ENCODE results near the gene ACP6. TPM values are rescaled to one million over a fixed set of nuclear protein-coding genes. Genes with fewer than 3 reads are reported as not detected.

Gene ACP6
- total and polyA plus RNA-seq, 2 of the 13 experiments (the other 11 are each of a cell fraction or from before 2014, with no cell fraction given) = 18.1 to 33.7 TPM

- no peak for TF ChIP-seq ZBTB25 (CRISPR knock-in tag; IDR thresholded peaks at IDR 0.05)
- no peak for TF ChIP-seq ZNF432 (CRISPR knock-in tag; IDR thresholded peaks at IDR 0.05; ENCODE audit: borderline replicate concordance)
These were observed 630 bp downstream of the ACP6 start (continued) for GRCh38 chr1:147669469-147670318.

- BruUV-seq (replicated peaks) = no TSS peak
- 0 out of 2 replicates have a peak, but pooled peaks have one; percentile 20 for TF ChIP-seq TAF1 (CRISPR knock-in tag; IDR thresholded peaks at IDR 0.05)
- no peak for TF ChIP-seq FOXK1 (CRISPR knock-in tag; IDR thresholded peaks at IDR 0.05; ENCODE audit: borderline replicate concordance, low read depth)
- no peaks in the 10 kb centered on the region for H3K9me3 ChIP-seq (ENCODE audit: low read length)
- H3K9ac ChIP-seq (ENCODE audit: insufficient read depth, low read depth, low read length) = no peak overlapping the region
- in situ Hi-C loops (cut with HindIII; ENCODE audit: extremely low pct_ligation_motif_present, low pct_unique_long_range_greater_than_20kb) = no loop called here
- no peak for ATAC-seq
- H3K27ac ChIP-seq (ENCODE audit: extremely low read length, insufficient read depth, low read length) = no peak overlapping the region
- no peak overlapping the region for H2AFZ ChIP-seq (ENCODE audit: low read length)
- H3K27me3 ChIP-seq (ENCODE audit: control insufficient read depth in 1 of 2, insufficient read depth in 2 of 2, low read length in 2 of 2) = no peaks in the 10 kb centered on the region; a peak in 1 of 5 replicates
- no peak overlapping the region for H3K4me3 ChIP-seq (replicated peaks in 1 of 3; ENCODE audit: insufficient read depth in 1 of 3, low read depth in 2 of 3, low read length in 3 of 3)
- H3K79me2 ChIP-seq (ENCODE audit: insufficient read depth, low read length) = peaks cover 24% of the 10 kb centered on the region
- DNase-seq (ENCODE audit: low spot score) = no peak
- no peaks in the 10 kb centered on the region for H3K36me3 ChIP-seq (replicated peaks in 1 of 2; ENCODE audit: control insufficient read depth in 1 of 2, insufficient read depth in 2 of 2, low read length in 2 of 2)
- no peak overlapping the region for H3K4me2 ChIP-seq (ENCODE audit: low read depth, low read length)
- POLR2A ChIA-PET = no interaction called here
- peak; percentile 52 for FAIRE-seq
- CTCF ChIA-PET (ENCODE audit: low intra/inter-chr PET ratio, low total read pairs) = no interaction called here
- peaks cover 37% of the 10 kb centered on the region for H3K4me1 ChIP-seq (ENCODE audit: insufficient read depth, low read length)
- 96% methylated on average over 2 of the region's 2 CpGs for WGBS (ENCODE audit: low lambda C conversion rate)
- H4K20me1 ChIP-seq (ENCODE audit: insufficient read depth, low read length) = no peaks in the 10 kb centered on the region
- intact Hi-C loops (cut with micrococcal nuclease; ENCODE audit: unreplicated experiment) = no loop called here
These were observed 4.8 kb downstream of the ACP6 start for GRCh38 chr1:147665521-147665920.

GRCh38 chr1:147664206-147664605, 6.1 kb downstream of the ACP6 start:
- 92% methylated on average over 4 of the region's 4 CpGs for WGBS (ENCODE audit: low lambda C conversion rate)
- Histone ChIP-seq H4K20me1 (ENCODE audit: insufficient read depth, low read length) (no peaks in the 10 kb centered on the region), H2AFZ (ENCODE audit: low read length) (no peak overlapping the region), H3K27ac (ENCODE audit: extremely low read length, insufficient read depth, low read length) (no peak overlapping the region), H3K4me1 (ENCODE audit: insufficient read depth, low read length) (peaks cover 37% of the 10 kb centered on the region), H3K9me3 (ENCODE audit: low read length) (no peaks in the 10 kb centered on the region), H3K4me2 (ENCODE audit: low read depth, low read length) (no peak overlapping the region), H3K36me3 (replicated peaks in 1 of 2; ENCODE audit: control insufficient read depth in 1 of 2, insufficient read depth in 2 of 2, low read length in 2 of 2) (peaks cover 1 to 8% of the 10 kb centered on the region in 2 experiments; a peak in 4 of 5 replicates), H3K9ac (ENCODE audit: insufficient read depth, low read depth, low read length) (no peak overlapping the region), H3K4me3 (replicated peaks in 1 of 3; ENCODE audit: insufficient read depth in 1 of 3, low read depth in 2 of 3, low read length in 3 of 3) (no peak overlapping the region), H3K27me3 (ENCODE audit: control insufficient read depth in 1 of 2, insufficient read depth in 2 of 2, low read length in 2 of 2) (no peaks in the 10 kb centered on the region; a peak in 1 of 5 replicates), H3K79me2 (ENCODE audit: insufficient read depth, low read length) (peaks cover 19% of the 10 kb centered on the region)
- ChIA-PET POLR2A (no interaction called here), CTCF (ENCODE audit: low intra/inter-chr PET ratio, low total read pairs) (no interaction called here)
- intact Hi-C loops (cut with micrococcal nuclease; ENCODE audit: unreplicated experiment) (no loop called here), in situ Hi-C loops (cut with HindIII; ENCODE audit: extremely low pct_ligation_motif_present, low pct_unique_long_range_greater_than_20kb) (no loop called here)
- BruUV-seq (replicated peaks) = no TSS peak
- no peak for DNase-seq (ENCODE audit: low spot score)
- ATAC-seq = no peak
- no peak for FAIRE-seq
- no peak for TF ChIP-seq ZNF446 (CRISPR knock-in tag; IDR thresholded peaks at IDR 0.05)
- TF ChIP-seq ZBTB7A (CRISPR knock-in tag; IDR thresholded peaks at IDR 0.05) = no peak
- TF ChIP-seq HNRNPH1 (optimal IDR thresholded peaks at IDR 0.05; ENCODE audit: low read depth, low read length) = no peak
- no peak for TF ChIP-seq MTA3 (CRISPR knock-in tag; IDR thresholded peaks at IDR 0.05)
- TF ChIP-seq MED1 (CRISPR knock-in tag; IDR thresholded peaks at IDR 0.05) = no peak
- TF ChIP-seq NAIF1 (CRISPR knock-in tag; IDR thresholded peaks at IDR 0.05; ENCODE audit: borderline replicate concordance) = no peak
- no peak for TF ChIP-seq ATF6 (CRISPR knock-in tag; conservative IDR thresholded peaks at IDR 0.05)
- no peak for TF ChIP-seq HCFC1 (IDR thresholded peaks at IDR 0.05; ENCODE audit: low read depth, low read length)
- TF ChIP-seq REPIN1 (CRISPR knock-in tag; IDR thresholded peaks at IDR 0.05; ENCODE audit: borderline replicate concordance, low read depth) = no peak
